T-helper 1 cell treated with Interleukin-12 subunit alpha and Interleukin-12 subunit beta and Interleukin-4 antibody, amounts not matched to agents 30 ng/mL and 1 ng/mL, for 36 hours (primary cell): ENCODE results near the gene CHST6. TPM values are rescaled to one million over a fixed set of nuclear protein-coding genes. Genes with fewer than 3 reads are reported as not detected.
"Not testable (repeated sequence)": the region's sequence is repeated elsewhere in the genome, so short reads cannot be mapped to it uniquely, and the experiment has no call there.

Experiments used
- intact Hi-C: fragments of 100-400 bp; cut with micrococcal nuclease; formaldehyde crosslinking; loops from one replicate; pipeline ENCODE4 v1.15.1; 2024
- total RNA-seq: library from RNA; stranded (reverse); gene quantifications from 2 replicates; pipeline ENCODE4 v1.2.3, GENCODE V29; 2022

Gene CHST6
- not detected in 2 replicates for total RNA-seq

DNA sequence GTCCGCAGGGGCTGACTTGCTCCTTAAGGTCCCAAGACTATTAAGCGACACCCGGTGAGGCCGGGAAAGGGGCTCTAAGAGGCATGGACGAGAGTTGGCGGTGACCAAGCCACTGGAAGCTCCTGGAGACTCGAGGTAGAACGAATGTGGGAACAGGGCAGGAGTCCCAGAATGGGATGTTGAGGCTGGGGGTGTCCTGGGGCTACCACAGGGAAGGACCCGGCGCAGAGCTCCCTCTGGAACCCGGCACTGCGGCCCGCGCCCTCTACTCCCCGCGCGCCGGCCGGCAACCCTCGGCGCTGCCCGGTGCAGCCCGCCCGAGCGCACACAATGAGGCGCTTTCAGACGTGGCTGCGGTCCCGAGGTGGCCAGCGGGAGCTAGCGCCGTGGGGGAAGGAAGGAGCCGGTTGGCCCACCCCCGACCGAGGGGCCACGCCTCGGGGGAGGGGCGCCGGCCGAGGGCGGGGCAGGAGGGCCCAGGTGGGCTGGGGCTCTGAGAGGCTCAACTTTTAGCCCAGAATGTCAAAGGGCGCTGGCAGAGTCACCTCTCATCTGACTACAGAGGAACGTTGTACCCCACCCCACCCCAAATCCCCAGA lies at the start of gene CHST6:
TSS of gene CHST6 (minus strand) at position 366 of the 599 bp plus-strand sequence. CDS start 15,613 bp downstream, outside the sequence.
- intact Hi-C loops = no loop called here

DNA sequence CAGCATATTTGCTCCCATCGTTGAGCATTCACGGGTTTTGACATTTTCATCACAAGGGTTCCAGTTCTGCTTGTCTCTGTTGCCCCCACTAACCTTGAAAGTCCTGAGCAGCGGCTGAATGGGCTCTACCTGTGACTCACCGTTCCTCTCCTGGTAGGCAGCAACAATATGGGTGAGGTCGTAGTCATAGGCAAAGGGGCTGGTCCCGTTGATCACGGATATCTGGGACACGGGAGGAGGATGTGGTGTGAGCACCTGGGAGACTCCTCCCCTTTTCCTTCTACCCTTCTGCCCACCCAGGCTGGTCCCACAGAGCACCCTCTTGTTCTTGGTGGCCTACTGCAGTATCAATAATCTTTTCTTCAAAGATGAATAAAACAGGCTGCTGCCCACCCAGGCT lies 47.2 kb upstream of the CHST6 start:
- intact Hi-C loops = not testable (repeated sequence)

DNA sequence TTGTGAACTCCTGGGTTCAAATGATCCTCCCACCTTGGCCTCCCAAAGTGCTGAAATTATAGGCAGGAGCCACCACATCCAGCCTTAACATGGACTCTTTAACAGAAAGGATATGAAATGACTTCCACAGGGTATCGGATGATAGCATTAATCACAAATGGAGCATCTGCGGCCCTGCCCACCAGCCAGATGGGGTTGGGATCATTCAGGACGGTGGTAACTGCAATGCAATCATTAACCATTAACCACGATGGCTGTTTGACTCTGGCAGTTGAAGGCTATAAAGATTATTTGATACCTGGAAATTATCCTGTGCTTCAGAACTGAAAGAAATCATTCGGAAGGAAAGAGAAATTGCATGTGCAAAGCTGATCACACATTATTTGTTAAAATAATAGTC lies 46.0 kb upstream of the CHST6 start:
- intact Hi-C loops = no loop called here

DNA sequence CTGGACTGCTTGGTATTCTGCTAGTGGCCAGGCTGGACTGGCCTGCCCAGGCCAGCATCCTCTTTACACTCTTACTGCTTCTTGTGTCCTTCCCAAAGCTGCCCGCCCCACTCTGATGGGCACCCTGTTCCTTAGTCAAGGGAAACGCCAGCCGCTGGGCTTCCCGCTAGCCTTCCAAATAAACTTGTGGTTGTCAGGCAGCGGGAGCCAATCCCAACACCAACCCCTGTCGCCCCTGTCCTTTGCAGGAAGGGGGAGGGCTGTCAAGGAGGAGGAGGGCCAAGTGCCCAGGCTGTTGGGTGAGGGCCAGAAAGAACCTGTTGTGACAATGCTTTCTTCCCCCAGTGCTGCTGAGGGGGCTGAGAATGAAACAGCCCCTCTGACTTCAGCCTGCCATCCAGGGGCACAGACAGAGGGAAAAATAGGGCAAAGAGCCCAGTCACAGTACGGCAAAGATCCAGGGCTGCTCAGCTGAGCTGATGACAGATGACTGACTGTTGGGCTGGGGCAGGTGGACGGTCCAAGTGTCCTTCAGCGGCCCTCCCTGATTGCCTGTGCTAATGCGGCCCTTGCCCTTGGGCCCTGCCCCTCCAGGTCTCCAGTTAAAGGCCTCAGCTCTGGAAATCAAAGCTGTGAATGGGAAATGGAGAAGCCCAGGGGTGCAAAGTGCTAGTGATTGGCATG lies 43.8 kb upstream of the CHST6 start:
- intact Hi-C loops = not testable (repeated sequence)

DNA sequence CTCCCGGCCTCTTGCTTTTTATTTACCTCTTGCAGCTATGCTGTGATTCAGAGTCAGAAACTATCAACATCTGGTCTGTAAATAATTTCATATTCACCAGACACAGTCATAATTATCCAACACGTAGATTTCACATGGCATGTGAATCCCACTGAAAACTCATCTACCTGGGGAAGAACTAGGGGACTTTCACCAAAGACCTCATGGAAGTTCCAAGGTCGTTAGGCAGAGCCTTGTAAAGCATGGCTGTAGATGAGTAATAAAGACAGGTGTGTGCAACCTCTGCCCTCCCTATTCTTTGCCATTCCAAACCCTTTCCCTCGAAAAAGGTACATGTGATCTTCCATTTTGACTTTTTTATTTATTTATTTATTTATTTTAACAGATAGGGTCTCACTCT lies 42.5 kb upstream of the CHST6 start:
- intact Hi-C loops = no loop called here

DNA sequence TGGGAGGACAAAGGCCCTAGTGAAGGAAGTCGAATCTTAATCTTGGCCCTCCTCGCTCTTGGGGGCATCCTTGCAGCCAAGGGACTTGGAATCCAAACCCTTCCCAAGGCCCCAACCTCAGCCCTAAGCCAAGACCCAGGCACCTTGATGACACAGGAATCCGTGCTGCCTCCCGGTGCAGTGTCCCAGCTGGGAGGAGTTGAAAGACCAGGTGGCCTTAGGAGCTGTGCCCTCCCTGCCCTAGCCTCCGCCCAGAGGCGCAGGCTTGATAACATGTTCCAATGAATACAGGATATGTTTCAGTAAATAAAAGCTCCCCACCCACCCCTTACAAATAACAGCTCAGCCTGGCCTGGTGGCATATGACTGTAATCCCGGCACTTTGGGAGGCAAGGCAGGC lies 40.7 kb upstream of the CHST6 start, which contains the start of gene CHST5:
TSS of gene CHST5 (minus strand) at position 208 of the 400 bp plus-strand sequence. CDS start 5,724 bp downstream, outside the sequence.
- intact Hi-C loops = no loop called here

DNA sequence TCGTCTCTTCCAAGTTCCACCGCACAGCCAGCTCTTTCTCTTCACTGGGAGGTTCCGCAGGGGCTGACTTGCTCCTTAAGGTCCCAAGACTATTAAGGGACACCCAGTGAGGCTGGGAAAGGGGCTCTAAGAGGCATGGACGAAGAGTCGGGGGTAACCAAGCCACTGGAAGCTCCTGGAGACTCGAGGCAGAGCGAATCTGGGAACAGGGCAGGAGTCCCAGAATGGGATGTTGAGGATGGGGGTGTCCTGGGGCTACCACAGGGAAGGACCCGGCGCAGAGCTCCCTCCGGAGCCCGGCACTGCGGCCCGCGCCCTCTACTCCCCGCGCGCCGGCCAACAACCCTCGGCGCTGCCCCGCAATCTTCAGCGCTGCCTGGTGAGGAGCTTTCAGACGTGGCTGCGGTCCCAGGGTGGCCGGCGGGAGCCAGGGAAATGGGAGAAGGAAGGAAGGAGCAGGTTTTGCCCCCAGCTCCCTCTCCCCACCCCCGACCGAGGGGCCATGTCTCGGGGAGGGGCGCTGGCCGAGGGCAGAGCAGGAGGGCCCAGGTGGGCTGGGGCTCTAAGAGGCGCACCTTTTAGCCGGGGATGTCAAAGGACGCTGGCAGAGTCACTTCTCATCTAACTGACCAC lies 40.1 kb upstream of the CHST6 start:
- intact Hi-C loops = no loop called here

DNA sequence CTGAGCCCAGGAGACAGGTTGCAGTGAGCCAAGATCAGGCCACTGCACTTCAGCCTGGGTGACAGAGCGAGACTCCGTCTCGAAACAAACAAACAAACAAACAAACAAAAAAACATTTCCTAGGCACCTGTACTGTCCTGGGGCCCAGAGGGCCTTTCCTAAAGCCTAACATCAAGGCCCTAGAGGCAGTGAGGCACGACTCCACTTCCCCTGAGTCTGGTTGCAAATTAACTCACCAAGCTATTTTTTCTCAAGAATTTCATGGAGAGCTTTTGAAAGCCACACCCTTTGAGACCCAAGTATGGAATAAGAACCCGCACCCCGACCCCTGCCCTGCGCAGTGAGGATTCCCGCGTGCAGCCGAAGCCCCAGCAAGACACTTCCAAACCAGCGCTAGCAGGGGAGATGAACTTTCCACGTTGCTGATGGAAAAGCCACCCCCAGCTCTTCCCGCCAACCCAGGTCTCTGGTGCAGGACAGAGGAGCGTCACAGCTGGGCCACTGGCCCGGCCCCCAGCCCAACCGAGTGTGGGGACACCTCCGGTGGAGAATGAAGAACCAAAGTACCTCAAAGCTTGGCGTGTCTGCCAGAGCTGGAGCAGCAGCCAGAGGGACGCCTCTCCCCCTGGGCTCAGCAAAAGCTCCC lies 39.4 kb upstream of the CHST6 start:
- intact Hi-C loops = no loop called here

DNA sequence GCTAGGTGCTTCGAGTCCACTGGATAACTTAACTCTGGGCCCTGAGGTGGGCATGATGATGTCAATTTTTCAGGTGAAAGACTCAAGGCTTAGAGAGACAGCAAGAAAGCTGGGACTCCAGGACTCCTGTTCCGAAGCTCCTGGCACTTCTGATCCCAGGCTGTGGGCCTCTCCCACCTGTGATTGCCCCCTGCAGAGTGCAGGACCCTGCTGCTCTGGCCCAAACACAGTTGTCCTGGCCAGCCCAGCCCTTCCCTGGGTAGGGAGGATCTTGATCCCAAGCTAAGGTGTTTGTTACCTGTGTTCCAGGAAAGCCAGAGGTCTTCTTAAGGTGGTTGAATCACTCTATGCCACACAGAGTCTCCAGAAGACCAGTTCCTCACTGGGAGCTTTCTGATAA lies 37.5 kb upstream of the CHST6 start:
- intact Hi-C loops = no loop called here

DNA sequence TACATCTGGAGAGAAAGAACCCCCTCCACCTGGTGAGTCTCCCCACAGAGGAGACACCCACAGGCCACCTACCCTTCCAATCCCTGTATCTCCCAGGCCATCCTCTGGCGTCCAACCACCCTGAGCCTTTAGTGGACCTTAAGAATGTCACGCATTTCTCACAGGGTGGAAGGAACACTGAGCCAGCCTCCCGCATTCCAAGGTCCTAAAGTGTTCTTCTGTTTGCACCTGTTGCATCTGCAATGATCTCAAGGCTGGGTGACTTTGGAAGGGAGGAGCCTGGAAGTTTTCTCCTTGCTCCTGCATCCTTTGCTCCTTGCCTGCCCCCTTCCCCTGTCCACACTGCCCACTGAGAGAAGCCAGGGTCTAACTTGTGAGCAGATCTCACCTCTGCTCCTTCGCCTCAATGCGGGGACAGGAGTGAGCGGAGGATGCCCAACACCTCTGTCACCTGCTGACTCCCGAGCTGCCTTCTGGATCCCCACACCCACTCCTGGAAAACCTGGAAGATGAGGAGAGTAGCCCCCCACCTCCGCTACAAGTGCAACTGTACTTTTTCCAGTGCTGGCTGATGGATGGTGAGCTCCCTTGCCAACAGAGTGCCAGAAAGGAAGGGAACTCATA lies 37.0 kb upstream of the CHST6 start:
- intact Hi-C loops = no loop called here

DNA sequence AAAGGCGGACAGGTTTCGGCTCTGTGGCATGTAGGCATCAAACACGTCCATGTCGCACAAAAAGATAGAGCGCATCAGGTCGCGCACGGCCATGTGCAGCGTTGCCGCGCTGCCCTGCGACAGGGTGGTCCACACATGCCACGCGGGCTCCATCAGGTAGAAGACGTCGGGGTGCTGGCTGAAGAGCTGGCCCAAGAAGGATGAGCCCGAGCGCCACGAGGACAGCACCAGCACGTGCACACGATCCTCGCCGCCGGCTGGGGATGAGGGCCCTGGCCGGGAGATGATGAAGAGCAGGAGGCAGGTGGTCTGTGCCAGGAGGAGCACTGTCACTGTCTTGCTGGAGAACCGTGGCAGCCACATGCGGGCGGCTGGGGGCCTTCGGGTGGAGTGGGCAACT lies 34.7 kb upstream of the CHST6 start:
- intact Hi-C loops = no loop called here

DNA sequence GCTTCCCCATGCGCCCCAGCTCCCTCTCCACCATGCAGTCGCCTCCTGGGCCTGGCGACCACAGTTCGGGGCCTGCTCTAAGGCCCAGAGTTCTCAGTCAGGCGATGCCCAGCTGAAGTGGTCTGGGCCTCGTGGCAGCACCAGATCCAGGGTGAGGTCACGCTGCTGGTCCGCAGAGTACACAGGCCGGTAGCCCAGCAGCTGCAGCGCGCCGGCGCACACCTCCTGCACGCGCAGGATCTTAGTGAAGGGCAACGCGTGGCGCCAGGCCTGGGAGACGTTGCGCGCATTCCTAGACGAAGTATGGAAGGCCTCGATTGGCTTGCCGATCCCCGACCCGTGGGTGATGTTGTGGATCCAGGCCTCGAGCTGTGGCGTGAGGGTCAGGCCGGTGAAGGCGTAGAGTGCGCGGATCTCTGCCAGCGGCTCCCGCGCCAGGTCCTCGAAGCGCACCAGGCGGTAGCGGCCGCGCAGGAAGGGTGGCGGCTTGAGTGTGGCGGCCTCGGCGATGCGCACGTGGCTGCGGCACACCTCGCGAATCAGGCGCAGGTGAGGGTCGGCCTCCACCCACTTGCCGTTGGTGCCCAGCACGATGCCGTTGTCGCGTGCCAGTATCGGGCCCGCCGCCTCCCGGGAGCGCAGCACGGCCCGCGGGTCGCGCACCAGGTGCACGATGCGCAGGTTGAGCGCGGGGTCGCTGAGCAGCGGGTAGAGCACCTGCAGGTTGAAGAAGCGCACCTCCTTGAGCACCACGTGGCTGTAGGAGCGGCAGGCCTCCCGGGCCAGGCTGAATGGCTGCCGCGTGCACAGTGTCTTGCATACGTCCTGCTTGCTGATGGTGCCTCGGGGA lies 34.0 kb upstream of the CHST6 start:
- intact Hi-C loops = no loop called here

DNA sequence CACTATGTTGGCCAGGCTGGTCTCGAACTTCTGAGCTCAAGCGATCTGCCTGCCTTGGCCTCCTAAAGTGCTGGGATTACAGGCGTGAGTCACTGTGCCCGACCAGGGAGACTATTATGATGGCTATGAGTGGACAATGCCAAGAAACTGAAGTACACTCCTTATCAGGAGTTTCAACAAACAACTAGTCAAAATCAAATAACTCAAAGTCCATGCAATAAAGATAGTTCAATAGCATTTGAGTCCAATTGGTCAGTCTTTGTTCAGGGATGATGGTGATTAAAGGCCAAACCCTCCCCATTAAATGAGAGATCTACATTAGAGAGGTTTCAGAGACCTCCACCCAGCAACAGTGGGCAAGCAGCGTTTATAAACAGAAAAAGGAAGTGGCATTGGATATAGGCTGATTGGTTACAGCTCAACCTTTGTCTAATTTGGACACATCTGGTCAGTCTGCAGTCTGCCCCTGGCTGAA lies 32.6 kb upstream of the CHST6 start:
- intact Hi-C loops = no loop called here

DNA sequence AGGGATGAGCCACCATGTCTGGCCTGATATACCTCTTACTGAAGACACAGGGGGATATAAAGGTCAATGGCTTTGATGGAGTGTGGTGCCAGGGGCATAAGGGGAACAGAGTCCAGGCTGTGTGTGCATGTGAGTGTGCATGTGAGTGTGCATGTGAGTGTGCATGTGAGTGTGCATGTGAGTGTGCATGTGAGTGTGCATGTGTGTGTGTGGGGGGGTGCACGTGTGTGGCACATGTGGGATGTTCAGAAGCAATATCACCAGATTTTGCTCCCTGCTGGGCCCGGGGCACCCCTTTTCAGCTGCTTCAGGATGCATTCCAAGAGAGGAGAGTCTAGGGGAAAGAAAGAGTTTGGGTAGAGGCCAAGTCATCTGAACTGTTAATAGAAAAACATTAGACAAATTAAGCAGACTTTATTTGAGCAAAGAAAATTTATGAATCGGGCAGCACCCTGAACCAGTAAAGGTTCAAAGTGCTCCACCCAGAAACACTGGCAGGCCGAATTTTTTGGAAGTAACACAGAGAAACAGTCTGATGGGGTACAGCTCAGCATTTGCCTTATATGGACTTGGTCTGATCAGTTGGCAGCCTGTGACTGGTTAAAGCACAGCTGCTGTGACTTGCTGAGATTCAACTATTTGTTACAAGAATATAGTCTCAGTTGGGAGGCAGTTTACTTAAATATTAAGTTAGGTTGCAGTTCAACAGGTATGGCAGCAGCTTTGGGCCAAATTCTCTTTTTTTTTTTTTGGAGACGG lies 31.0 kb upstream of the CHST6 start:
- intact Hi-C loops = no loop called here

DNA sequence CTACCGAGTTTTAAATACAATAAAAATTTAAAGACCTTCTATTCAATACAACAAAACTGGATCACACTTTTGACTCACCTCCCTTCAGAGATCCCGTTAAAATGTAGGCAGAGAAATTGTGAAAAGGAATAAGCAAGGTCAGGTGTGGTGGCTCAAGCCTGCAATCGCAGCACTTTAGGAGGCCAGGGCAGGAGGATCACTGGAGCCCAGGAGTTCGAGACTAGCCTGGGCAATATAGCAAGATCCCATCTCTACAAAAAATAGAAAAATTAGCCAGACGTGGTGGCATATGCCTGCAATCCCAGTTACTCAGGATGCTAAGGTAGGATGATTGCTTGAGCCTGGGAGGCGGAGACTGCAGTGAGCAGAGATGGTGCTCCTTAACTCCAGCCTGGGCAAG lies 23.9 kb upstream of the CHST6 start:
- intact Hi-C loops = no loop called here

DNA sequence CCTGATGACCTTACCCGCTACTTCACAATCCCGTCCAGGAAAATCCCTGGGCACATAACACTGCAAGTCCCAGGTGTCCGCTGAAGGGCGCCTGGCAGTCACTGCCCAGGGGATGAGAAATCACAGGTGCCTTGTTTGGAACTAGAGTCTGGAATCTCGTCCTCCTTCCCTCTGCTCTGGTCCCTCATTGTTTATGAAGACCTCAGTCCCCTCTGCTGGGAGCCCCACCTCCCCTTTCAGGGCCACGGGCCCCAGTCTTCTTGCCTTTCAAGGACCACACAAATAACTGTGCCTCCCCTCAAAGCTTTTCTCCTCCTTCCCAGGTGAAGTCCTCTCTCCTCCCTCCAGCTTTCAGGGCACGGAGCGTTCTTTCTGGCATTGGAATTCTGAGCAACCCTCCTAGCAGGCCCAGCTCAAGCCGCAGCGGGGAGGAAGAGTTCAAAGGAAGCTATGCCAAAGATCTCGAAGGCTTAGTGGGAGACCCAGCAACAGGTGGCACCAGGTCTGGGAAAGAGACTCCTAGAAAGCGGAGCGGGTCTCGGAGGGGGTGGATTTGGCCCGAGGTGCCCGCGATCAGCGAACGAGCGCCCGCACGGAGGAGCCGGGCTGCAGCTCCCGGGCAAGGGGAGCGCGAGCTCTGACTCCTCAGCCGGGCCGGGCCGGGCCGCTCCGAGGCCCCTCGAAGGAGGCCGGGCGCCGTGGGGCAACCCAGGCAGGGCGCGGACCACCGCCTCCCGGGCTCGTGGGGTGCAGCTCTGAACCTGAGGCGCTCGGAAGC lies 21.1 kb upstream of the CHST6 start:
- intact Hi-C loops = not testable (repeated sequence)

DNA sequence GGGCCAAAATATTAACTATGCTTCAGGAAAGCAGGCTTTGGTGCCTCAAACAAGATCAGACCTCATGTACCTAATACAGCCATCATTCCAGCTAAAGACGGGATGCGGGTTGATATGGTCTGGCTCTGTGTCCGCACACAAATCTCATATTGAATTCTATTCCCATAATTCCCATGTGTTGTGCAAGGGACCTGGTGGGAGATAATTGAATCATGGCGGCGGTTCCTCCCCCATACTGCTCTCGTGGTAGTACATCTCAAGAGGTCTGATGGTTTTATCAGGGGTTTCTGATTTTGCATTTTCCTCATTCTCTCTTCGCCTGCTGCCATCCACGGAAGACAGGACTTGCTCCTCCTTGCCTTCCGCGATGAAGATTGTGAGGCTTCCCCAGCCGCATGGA lies 19.1 kb upstream of the CHST6 start:
- intact Hi-C loops = no loop called here

DNA sequence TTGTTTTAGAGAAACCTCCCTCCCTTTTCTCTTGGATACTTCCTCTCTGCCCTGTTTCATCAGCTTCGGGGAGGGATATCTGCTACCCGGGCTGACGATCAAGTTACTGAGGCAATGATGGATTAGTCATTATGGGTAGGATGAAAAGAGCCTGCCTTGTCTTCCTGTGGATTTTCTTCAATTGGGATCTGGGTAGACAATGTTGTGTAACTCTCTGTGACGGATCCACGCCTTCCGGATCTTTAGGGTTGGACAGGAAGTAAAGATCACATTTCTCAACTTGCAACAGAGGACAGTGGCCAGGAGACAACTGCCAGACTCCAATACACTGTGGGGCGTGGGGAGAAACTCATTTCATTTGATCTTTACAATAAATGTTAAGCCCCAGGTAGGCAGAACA lies 11.3 kb upstream of the CHST6 start:
- intact Hi-C loops = no loop called here

DNA sequence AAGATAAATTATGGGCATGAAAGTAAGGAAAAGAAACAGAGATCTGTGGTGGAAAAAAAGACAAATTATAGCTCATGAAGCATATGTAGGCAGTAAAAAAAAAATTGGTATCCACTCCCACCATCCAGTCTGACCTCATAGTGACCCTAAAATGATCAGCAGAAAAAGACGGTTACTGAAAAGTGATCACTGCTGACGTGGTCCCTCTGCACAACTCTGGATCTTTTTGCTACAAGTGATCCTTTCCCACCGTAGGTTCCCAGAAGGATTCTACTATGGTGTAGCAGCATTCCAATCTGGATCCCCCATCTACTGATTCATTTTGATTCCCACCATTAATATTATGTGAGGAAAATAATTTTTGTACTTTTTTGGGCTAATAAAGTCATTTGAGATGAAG lies 10.9 kb upstream of the CHST6 start:
- intact Hi-C loops = no loop called here
